BJ (cell line): Measurements from ENCODE around the gene PLXNB2. TPM values are rescaled to one million over a fixed set of nuclear protein-coding genes. Genes with fewer than 3 reads are reported as not detected.

Experiments
- CTCF ChIA-PET: fragments of 350-600 bp; formaldehyde crosslinking; extraction: SDS; loops from one replicate; lab custom pipeline; 2021; ENCODE audit warnings: antibody characterized with exemption, inconsistent platforms; lab: Yijun Ruan, JAX
- POLR2A ChIA-PET: fragments of 300-600 bp; sonication (Branson Sonifier 250); formaldehyde crosslinking; extraction: SDS; loops from one replicate; lab custom pipeline; 2021; ENCODE audit warnings: antibody characterized with exemption; lab: Charles Lee
- DNase-seq: peaks from one replicate; pipeline ENCODE4 v3.0.0-alpha.2; 2011; ENCODE audit warnings: low read depth
- H3K27me3 ChIP-seq: 2 replicates; pipeline ENCODE4 v1.6.0; 2011; ENCODE audit warnings: low read length; ENCODE audit not compliant: control insufficient read depth, insufficient read depth
- H3K36me3 ChIP-seq: 2 replicates; pipeline ENCODE4 v1.5.1; 2011; ENCODE audit warnings: low read length; ENCODE audit not compliant: control insufficient read depth, insufficient read depth
- H3K4me3 ChIP-seq: 2 replicates; pipeline ENCODE4 v1.5.1; 2011; ENCODE audit warnings: low read depth, mild to moderate bottlenecking, control low read depth, low read length
- polyA plus RNA-seq: library from polyadenylated mRNA; depleted of rRNA; stranded (reverse); fragments of >200 nt; gene quantifications from 2 replicates; pipeline ENCODE4 v1.2.3, GENCODE V29; 2011
- TF ChIP-seq, protein P1 (sequence below): IDR thresholded peaks from 2 replicates; pipeline ENCODE4 v1.5.1; 2011; ENCODE audit warnings: low read depth, mild to moderate bottlenecking, control low read depth, inconsistent platforms, low read length, moderate library complexity; ENCODE audit not compliant: insufficient read depth

Gene PLXNB2
- polyA plus RNA-seq, 1 experiment, result 143 TPM

DNA sequence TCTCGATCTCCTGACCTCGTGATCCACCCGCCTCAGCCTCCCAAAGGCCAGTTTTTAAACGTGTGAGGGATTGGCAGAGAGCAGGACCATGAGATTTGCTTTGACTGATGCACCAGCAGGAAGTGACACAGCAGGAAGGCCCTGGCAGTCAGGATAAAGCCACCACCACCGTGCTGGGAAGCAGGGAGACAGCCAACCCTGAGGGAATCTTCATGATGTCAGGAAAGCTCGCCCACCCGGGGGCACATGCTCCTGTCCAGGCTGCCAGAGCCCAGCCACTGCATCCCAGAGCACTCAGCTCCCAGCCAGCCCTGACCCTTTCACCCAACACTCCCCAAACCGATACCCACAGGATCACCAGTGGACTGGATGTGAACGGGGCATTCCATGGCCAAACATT is 68.7 kb downstream of the PLXNB2 start:
- H3K27me3 ChIP-seq, result no peaks in the 10 kb centered on the region
- H3K36me3 ChIP-seq, result peaks cover 17% of the 10 kb centered on the region
- TF ChIP-seq, protein P1, sequence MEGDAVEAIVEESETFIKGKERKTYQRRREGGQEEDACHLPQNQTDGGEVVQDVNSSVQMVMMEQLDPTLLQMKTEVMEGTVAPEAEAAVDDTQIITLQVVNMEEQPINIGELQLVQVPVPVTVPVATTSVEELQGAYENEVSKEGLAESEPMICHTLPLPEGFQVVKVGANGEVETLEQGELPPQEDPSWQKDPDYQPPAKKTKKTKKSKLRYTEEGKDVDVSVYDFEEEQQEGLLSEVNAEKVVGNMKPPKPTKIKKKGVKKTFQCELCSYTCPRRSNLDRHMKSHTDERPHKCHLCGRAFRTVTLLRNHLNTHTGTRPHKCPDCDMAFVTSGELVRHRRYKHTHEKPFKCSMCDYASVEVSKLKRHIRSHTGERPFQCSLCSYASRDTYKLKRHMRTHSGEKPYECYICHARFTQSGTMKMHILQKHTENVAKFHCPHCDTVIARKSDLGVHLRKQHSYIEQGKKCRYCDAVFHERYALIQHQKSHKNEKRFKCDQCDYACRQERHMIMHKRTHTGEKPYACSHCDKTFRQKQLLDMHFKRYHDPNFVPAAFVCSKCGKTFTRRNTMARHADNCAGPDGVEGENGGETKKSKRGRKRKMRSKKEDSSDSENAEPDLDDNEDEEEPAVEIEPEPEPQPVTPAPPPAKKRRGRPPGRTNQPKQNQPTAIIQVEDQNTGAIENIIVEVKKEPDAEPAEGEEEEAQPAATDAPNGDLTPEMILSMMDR, result no peak
- ChIA-PET CTCF (interaction anchor here (0.6 to 1.4 kb wide), 6 partner anchors 9 to 287 kb away, joined by 3 to 6 read pairs (median 4); partner anchors contain the start of gene SCO2), POLR2A (no interaction called here)
- no peak overlapping the region for H3K4me3 ChIP-seq
- no peak for DNase-seq

GRCh38 chr22:50236731-50237409 is 70.6 kb downstream of the PLXNB2 start:
- CTCF ChIA-PET, result interaction anchor here (0.8 to 1.7 kb wide), 8 partner anchors 9 to 132 kb away, joined by 3 to 9 read pairs (median 4); no protein-coding TSS in a partner anchor
- DNase-seq, result no peak
- TF ChIP-seq, protein P1, result peak; percentile 54
- Histone ChIP-seq H3K4me3 (no peak overlapping the region), H3K36me3 (peaks cover 21% of the 10 kb centered on the region), H3K27me3 (no peaks in the 10 kb centered on the region)
- POLR2A ChIA-PET, result no interaction called here

DNA sequence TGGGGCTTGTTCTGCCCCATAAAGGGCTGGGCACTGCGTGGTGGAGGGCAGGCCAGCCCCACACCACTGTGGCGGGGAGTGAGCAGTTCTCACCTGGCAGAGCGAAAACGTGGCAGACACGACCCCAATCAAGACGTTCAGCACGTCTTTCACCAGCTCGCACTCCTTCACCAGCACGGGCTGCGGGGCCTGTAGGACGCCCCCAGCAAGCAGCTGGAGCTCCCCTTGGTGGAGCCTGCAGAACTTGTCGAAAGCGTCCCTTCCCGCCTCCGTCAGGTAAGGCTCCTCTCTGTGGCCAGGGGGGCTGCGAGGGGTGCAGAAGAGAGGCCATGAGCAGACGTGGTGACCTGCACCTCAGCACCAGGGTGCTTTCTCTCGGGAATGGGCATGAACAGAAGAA is 74.2 kb downstream of the PLXNB2 start:
- TF ChIP-seq, protein P1, result no peak
- DNase-seq, result no peak
- Histone ChIP-seq H3K36me3 (peaks cover 14% of the 10 kb centered on the region), H3K27me3 (no peaks in the 10 kb centered on the region), H3K4me3 (no peak overlapping the region)
- CTCF ChIA-PET, result interaction anchor here (1.3 to 3.3 kb wide), 3 partner anchors 8 to 109 kb away, joined by 3 to 26 read pairs (median 6); no protein-coding TSS in a partner anchor
- POLR2A ChIA-PET, result no interaction called here

DNA sequence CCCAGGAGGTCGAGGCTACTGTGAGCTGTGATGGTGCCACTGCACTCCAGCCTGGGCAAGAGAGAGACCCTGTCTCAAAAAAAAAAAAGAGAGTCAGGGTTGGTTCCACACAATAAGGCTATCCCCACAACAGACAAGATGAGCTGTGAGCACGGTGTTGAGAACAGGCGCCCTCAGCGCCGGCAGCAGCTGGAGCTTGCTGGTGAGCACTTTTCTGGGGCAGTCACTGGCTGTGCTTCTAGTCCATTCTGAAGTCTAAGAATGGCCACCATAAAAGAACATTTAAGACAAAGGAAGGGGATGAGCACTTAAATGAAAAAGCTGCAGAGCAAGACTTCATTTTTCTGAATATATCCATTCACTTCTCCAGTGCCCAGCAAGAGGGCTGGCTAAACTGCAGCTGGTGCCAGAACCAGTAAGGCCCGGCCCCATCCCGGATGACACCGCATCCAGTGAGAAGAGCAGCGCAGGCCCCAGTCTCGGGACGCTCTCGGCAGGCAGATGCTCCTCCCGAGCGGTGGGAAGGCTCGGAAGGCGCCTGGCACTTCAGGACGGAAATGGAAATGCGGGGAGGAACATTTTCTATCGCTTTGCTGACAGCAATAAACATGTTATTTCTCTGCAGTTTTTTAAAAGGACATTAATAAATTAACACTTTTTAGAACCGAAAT is 74.8 kb downstream of the PLXNB2 start:
- peaks cover 14% of the 10 kb centered on the region for H3K36me3 ChIP-seq
- TF ChIP-seq, protein P1, result no peak
- CTCF ChIA-PET, result interaction anchor here (0.8 to 3.3 kb wide), 4 partner anchors 9 to 264 kb away, joined by 3 to 26 read pairs (median 5); no protein-coding TSS in a partner anchor
- H3K27me3 ChIP-seq, result no peaks in the 10 kb centered on the region
- POLR2A ChIA-PET, result interaction anchor here (0.6 kb wide), 1 partner anchor 11 kb away, joined by 4 read pairs; no protein-coding TSS in a partner anchor
- H3K4me3 ChIP-seq, result no peak overlapping the region
- no peak for DNase-seq

DNA sequence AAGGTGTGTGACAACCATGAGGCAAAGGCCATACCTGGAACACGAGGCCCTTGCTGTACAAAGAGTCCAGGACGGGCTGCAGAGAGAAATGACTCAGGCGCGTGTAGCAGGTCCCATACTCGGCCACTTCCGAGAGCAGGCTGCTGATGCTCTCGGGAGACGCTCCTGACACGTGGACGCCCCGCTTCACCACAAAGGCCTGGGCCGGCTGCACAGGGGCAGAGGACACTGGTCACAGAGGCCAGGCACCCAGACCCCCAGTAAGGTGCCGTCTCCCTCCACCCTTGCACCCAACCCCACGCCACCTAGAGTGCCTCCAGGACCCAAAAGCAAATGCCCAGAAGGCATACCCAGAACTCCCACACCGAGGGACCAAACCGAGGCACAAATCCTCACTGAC is 78.1 kb downstream of the PLXNB2 start:
- POLR2A ChIA-PET, result no interaction called here
- peaks cover 17% of the 10 kb centered on the region for H3K36me3 ChIP-seq
- DNase-seq, result no peak
- H3K27me3 ChIP-seq, result no peaks in the 10 kb centered on the region
- no peak overlapping the region for H3K4me3 ChIP-seq
- CTCF ChIA-PET, result interaction anchor here (1.1 to 1.4 kb wide), 2 partner anchors 10 to 12 kb away, joined by 4 to 5 read pairs; no protein-coding TSS in a partner anchor
- TF ChIP-seq, protein P1, result no peak
